MM.1S (cell line): ENCODE results near the gene FMN1.

ENCODE experiments used
- DNase-seq: peaks from one replicate; pipeline ENCODE4 v3.0.0-alpha.2; 2015
- H2AFZ ChIP-seq: fragments of 300-600 bp; sonication (generic); 2 replicates; pipeline ENCODE4 v1.6.0; 2016; ENCODE audit warnings: antibody characterized with exemption, low read length
- H3F3A ChIP-seq: fragments of 300-600 bp; sonication (generic); 2 replicates; pipeline ENCODE4 v1.6.1; 2016; ENCODE audit warnings: mild to moderate bottlenecking, antibody characterized with exemption, low read length, moderate library complexity, mixed read lengths; ENCODE audit not compliant: insufficient read depth
- H3K27ac ChIP-seq: fragments of 300-600 bp; sonication (generic); 2 replicates; pipeline ENCODE4 v1.5.1; 2016; ENCODE audit warnings: mild to moderate bottlenecking, low read length
- H3K27me3 ChIP-seq: fragments of 300-600 bp; sonication (generic); replicated peaks from 2 replicates; pipeline ENCODE4 v1.6.0; 2016; ENCODE audit warnings: low read length; ENCODE audit not compliant: insufficient read depth
- H3K36me3 ChIP-seq: fragments of 300-600 bp; sonication (generic); replicated peaks from 2 replicates; pipeline ENCODE4 v1.6.1; 2016; ENCODE audit warnings: mild to moderate bottlenecking, low read length, mixed read lengths; ENCODE audit not compliant: insufficient read depth
- H3K4me1 ChIP-seq: fragments of 300-600 bp; sonication (generic); 2 replicates; pipeline ENCODE4 v1.6.1; 2016; ENCODE audit warnings: low read length, mixed read lengths
- H3K4me2 ChIP-seq: fragments of 300-600 bp; sonication (generic); 2 replicates; pipeline ENCODE4 v1.6.0; 2016; ENCODE audit warnings: low read depth, low read length
- H3K4me3 ChIP-seq: fragments of 300-600 bp; sonication (generic); 2 replicates; pipeline ENCODE4 v1.5.1; 2016; ENCODE audit warnings: low read length, mixed read lengths
- H3K79me2 ChIP-seq: fragments of 300-600 bp; sonication (generic); 2 replicates; pipeline ENCODE4 v1.6.1; 2016; ENCODE audit warnings: mixed run types, low read length, mixed read lengths
- H3K9ac ChIP-seq: fragments of 300-600 bp; sonication (generic); 2 replicates; pipeline ENCODE4 v1.6.1; 2016; ENCODE audit warnings: low read length, mixed read lengths
- H3K9me2 ChIP-seq: fragments of 300-600 bp; sonication (generic); replicated peaks from 2 replicates; pipeline ENCODE4 v1.6.1; 2016; ENCODE audit warnings: mild to moderate bottlenecking, low read length, mixed read lengths; ENCODE audit not compliant: insufficient read depth
- H3K9me3 ChIP-seq: fragments of 300-600 bp; sonication (generic); replicated peaks from 2 replicates; pipeline ENCODE4 v1.6.1; 2016; ENCODE audit warnings: mild to moderate bottlenecking, low read length, mixed read lengths; ENCODE audit not compliant: insufficient read depth
- H4K20me1 ChIP-seq: fragments of 300-600 bp; sonication (generic); 2 replicates; pipeline ENCODE4 v1.6.1; 2016; ENCODE audit warnings: mild to moderate bottlenecking, low read length, moderate library complexity, mixed read lengths; ENCODE audit not compliant: insufficient read depth
- CTCF ChIP-seq: fragments of 300-600 bp; sonication (generic); IDR thresholded peaks from 2 replicates; pipeline ENCODE4 v1.5.1; 2016; ENCODE audit warnings: antibody characterized with exemption, low read length, mixed read lengths
- EZH2 ChIP-seq: fragments of 300-600 bp; sonication (generic); optimal IDR thresholded peaks from 2 replicates; pipeline ENCODE3; 2017; ENCODE audit warnings: low read depth, mild to moderate bottlenecking, antibody characterized with exemption, low read length, mixed read lengths
- EZH2phosphoT487 ChIP-seq: fragments of 300-600 bp; sonication (generic); IDR thresholded peaks from 2 replicates; pipeline ENCODE4 v1.6.1; 2018; ENCODE audit warnings: antibody characterized with exemption, low read length

FMN1 gene

GRCh38 chr15:32736701-32737061 is 457.8 kb downstream of the FMN1 start:
- DNase-seq, result no peak
- no peak overlapping the region for H3K9ac ChIP-seq
- TF ChIP-seq CTCF (no peak), EZH2phosphoT487 (no peak), EZH2 (no peak)
- no peaks in the 10 kb centered on the region for H3K9me2 ChIP-seq
- no peaks in the 10 kb centered on the region for H4K20me1 ChIP-seq
- no peaks in the 10 kb centered on the region for H3F3A ChIP-seq
- no peak overlapping the region for H3K4me2 ChIP-seq
- no peaks in the 10 kb centered on the region for H3K9me3 ChIP-seq
- no peaks in the 10 kb centered on the region for H3K36me3 ChIP-seq
- no peaks in the 10 kb centered on the region for H3K79me2 ChIP-seq
- H3K27me3 ChIP-seq, result no peaks in the 10 kb centered on the region
- H3K4me3 ChIP-seq, result no peak overlapping the region
- no peaks in the 10 kb centered on the region for H3K4me1 ChIP-seq
- H3K27ac ChIP-seq, result no peak overlapping the region
- no peak overlapping the region for H2AFZ ChIP-seq

GRCh38 chr15:32735989-32736700 is 458.4 kb downstream of the FMN1 start:
- Histone ChIP-seq H3K9ac (no peak overlapping the region), H3K9me3 (no peaks in the 10 kb centered on the region), H3F3A (no peaks in the 10 kb centered on the region)

DNA sequence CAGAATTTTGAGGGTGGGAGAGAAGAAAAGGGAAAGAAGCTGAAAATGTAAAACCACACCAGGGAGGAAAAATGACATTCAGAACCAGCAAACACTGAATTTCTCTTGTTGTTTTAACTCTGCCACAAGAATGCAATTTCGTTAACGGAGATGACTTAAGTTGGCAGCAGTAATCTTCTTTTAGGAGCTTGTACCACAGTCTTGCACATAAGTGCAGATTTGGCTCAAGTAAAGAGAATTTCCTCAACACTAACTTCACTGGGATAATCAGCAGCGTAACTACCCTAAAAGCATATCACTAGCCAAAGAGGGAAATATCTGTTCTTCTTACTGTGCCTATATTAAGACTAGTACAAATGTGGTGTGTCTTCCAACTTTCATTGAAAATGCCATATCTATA is 461.2 kb downstream of the FMN1 start:
- no peaks in the 10 kb centered on the region for H3K9me3 ChIP-seq
- H3K27ac ChIP-seq, result no peak overlapping the region
- no peaks in the 10 kb centered on the region for H3K9me2 ChIP-seq
- H3K79me2 ChIP-seq, result no peaks in the 10 kb centered on the region
- no peaks in the 10 kb centered on the region for H3K4me1 ChIP-seq
- no peak for DNase-seq
- no peak overlapping the region for H3K4me3 ChIP-seq
- H3K9ac ChIP-seq, result no peak overlapping the region
- no peaks in the 10 kb centered on the region for H3F3A ChIP-seq
- H3K4me2 ChIP-seq, result no peak overlapping the region
- H3K27me3 ChIP-seq, result no peaks in the 10 kb centered on the region
- H3K36me3 ChIP-seq, result no peaks in the 10 kb centered on the region
- H2AFZ ChIP-seq, result no peak overlapping the region
- no peaks in the 10 kb centered on the region for H4K20me1 ChIP-seq
- TF ChIP-seq EZH2phosphoT487, result no peak
- no peak for TF ChIP-seq EZH2
- no peak for TF ChIP-seq CTCF

More at GRCh38 chr15:32735989-32736700, 458.4 kb downstream of the FMN1 start:
- H3K27ac ChIP-seq, result no peak overlapping the region
- H3K4me1 ChIP-seq, result no peaks in the 10 kb centered on the region
- H3K36me3 ChIP-seq, result no peaks in the 10 kb centered on the region
- no peak overlapping the region for H3K4me3 ChIP-seq
- H3K9me2 ChIP-seq, result no peaks in the 10 kb centered on the region
- TF ChIP-seq EZH2 (no peak), CTCF (no peak), EZH2phosphoT487 (no peak)
- DNase-seq, result no peak
- no peak overlapping the region for H2AFZ ChIP-seq
- no peaks in the 10 kb centered on the region for H4K20me1 ChIP-seq
- H3K4me2 ChIP-seq, result no peak overlapping the region
- H3K79me2 ChIP-seq, result no peaks in the 10 kb centered on the region
- H3K27me3 ChIP-seq, result no peaks in the 10 kb centered on the region
